Sigmoid colon (tissue), 3 donors: ENCODE data around the gene CABP7.

Experiments
- CTCF ChIP-seq, 4 experiments: fragments of 450-650 bp in 3 of 4; fragments of 200-600 bp in 1 of 4; IDR thresholded peaks; one replicate each; pipeline ENCODE4 v1.5.1; 2016 to 2019; ENCODE audit warnings: antibody characterized with exemption in 4 of 4, mild to moderate bottlenecking in 3 of 4, moderate library complexity in 2 of 4
- POLR2A ChIP-seq, 2 donors: fragments of 450-650 bp; IDR thresholded peaks; one replicate each; pipeline ENCODE4 v1.6.1; 2016; ENCODE audit warnings: antibody characterized with exemption in 2 of 2, mild to moderate bottlenecking in 2 of 2, moderate library complexity in 2 of 2

- TF ChIP-seq CTCF (IDR thresholded peaks at IDR 0.05) (no peak), POLR2A (IDR thresholded peaks at IDR 0.05) (no peak)
Measured at GRCh38 chr22:29704528-29705285, 15.1 kb upstream of the CABP7 start.
